ENCODE data around the gene NFIA.

NFIA gene

DNA sequence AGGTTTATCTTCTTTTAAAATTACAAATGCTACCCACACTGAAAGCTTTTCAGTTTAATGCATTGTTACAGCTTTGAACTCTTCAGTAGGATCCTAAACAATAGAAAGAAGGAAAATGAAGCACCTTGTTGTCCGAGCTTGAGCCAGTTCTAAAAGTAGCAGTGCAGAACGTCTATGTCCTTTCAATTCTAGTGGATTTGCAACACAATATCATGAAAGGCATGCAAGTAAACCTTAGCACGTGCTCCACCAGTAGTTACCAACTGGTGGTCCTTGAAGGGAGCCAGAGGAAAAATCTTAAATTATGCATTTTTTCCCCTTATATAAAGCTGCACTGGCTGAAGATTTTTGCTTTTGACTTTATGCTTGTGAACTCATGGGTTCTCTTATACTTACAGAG, 208.2 kb downstream of the NFIA start:
- TF ChIP-seq, protein P1, sequence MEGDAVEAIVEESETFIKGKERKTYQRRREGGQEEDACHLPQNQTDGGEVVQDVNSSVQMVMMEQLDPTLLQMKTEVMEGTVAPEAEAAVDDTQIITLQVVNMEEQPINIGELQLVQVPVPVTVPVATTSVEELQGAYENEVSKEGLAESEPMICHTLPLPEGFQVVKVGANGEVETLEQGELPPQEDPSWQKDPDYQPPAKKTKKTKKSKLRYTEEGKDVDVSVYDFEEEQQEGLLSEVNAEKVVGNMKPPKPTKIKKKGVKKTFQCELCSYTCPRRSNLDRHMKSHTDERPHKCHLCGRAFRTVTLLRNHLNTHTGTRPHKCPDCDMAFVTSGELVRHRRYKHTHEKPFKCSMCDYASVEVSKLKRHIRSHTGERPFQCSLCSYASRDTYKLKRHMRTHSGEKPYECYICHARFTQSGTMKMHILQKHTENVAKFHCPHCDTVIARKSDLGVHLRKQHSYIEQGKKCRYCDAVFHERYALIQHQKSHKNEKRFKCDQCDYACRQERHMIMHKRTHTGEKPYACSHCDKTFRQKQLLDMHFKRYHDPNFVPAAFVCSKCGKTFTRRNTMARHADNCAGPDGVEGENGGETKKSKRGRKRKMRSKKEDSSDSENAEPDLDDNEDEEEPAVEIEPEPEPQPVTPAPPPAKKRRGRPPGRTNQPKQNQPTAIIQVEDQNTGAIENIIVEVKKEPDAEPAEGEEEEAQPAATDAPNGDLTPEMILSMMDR (conservative IDR thresholded peaks at IDR 0.05; ENCODE audit: low read depth, low read length), result no peak
- no peak for DNase-seq (ENCODE audit: low read depth)
- H3K4me3 ChIP-seq (ENCODE audit: low read depth, low read length), result no peak overlapping the region

DNA sequence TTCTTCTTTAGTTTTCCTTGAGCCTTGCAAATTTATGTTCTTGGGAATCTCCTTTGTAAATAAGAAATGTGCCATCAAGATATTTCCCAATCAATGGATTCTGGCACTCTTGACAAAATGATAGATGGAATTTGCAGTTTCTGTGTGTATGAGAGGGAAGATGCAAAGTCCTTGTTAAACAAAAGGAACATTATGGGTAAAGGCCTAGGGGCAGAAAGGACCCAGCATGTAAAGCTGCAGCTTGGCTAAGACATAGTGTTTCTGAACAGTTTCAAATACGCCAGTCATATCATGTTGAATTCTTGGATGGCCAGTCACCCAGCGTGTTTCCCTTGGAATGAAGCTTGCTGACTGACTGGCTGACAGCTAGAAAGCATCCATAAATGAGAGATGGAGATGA, 210.8 kb downstream of the NFIA start:
- TF ChIP-seq, protein P1 (conservative IDR thresholded peaks at IDR 0.05; ENCODE audit: low read depth, low read length), result no peak
- H3K4me3 ChIP-seq (ENCODE audit: low read depth, low read length), result no peak overlapping the region
- DNase-seq (ENCODE audit: low read depth), result peak; percentile 34

DNA sequence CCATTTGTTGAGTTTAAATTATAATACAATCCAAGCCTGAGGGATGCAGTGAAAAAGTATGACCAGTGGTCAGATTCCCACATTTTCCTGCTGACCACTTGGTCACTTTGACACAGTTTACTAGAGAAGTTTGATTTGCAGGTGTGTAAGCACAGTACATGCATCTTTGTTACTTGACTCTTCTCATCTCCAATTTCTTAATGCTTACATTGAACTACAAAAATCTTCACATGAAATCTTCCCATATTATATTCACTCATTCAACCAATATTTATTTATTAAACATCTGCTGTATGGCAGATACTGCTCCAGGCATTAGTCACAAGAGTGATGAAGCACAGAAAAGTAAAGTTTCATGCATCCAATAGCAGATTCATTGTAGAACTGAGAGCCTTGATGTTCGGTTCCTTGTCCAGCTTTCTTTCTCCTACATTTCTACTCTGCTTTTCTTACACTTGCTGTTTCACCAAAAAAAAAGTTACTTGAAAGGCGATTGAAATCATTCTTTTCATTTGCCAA, 211.7 kb downstream of the NFIA start:
- H3K4me3 ChIP-seq (ENCODE audit: low read depth, low read length), result no peak overlapping the region
- no peak for DNase-seq (ENCODE audit: low read depth)

DNA sequence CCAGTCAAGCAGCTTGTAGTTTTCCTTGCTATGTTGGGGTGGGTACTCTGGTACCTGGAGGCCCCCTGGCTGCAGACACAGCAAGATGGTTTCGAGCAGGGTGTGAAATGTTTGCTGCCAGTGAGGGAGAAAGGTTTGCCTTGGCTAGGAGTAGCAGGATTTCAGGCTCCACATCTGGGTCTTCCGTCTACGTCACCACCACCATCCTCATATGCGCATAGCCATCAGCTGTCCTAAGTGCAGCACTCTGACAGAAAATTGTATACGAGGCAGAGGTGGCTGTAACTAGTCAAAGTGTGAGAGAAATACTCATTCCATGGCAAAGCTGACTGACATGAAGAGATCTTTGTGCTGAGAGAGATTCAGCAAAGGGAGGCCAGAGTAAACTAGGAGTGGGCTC, 212.6 kb downstream of the NFIA start:
- TF ChIP-seq, protein P1 (conservative IDR thresholded peaks at IDR 0.05; ENCODE audit: low read depth, low read length), result no peak
- DNase-seq (ENCODE audit: low read depth), result no peak
- H3K4me3 ChIP-seq (ENCODE audit: low read depth, low read length), result no peak overlapping the region

More for the DNA sequence above, 211.7 kb downstream of the NFIA start:
- TF ChIP-seq, protein P1 (conservative IDR thresholded peaks at IDR 0.05; ENCODE audit: low read depth, low read length), result no peak

DNA sequence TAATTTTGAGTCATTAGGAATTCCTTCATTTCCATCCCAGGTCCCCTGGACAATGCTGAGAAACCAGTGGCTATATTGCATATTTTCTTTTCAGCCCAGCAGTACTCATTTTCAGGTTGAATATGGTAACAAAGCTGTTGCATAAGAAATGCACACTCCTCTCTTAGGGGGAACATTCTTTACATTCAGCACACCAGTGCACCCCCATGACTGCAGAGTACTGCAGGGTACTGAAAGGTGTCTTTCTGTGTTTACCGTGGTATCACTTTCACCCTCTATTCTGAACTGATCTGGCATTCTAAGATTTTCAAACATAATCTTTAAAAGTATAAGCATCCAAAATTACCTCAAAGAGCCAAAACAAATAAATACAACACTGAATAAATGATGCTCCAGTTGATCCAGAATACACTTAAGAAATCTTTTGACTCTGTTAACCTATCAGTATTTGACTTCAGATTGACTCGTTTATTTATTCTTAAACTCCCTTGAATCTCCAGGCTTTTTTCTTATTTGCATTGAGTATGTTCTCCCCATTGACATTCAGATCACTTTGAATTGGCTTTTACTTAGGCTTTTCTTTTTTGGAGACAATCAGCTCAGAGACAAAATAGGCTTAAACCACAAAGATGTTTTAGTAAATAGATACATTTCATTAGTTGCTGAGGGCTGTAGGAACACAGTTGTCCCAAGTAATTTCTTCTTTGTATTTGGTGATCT, 213.6 kb downstream of the NFIA start:
- peak; percentile 20 for DNase-seq (ENCODE audit: low read depth)
- no peak overlapping the region for H3K4me3 ChIP-seq (ENCODE audit: low read depth, low read length)
- TF ChIP-seq, protein P1 (conservative IDR thresholded peaks at IDR 0.05; ENCODE audit: low read depth, low read length), result no peak

DNA sequence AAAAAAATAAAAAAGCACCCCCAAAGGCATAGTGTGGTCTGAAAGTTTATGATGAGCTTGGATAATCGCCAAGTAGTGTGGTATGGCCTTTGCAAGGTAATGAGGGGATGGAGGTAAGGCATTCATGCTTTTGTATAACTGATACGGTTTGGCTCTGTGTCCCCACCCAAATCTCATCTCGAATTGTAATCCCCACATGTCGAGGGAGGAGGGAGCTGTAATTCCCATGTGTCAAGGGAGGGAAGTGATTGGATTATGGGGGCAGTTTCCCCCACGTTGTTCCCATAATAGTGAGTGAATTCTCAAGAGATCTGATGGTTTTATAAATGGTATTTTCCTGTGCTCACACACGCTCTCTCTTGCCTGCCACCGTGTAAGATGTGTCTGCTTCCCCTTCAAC, 215.5 kb downstream of the NFIA start:
- TF ChIP-seq, protein P1 (conservative IDR thresholded peaks at IDR 0.05; ENCODE audit: low read depth, low read length), result no peak
- no peak overlapping the region for H3K4me3 ChIP-seq (ENCODE audit: low read depth, low read length)
- DNase-seq (ENCODE audit: low read depth), result no peak

DNA sequence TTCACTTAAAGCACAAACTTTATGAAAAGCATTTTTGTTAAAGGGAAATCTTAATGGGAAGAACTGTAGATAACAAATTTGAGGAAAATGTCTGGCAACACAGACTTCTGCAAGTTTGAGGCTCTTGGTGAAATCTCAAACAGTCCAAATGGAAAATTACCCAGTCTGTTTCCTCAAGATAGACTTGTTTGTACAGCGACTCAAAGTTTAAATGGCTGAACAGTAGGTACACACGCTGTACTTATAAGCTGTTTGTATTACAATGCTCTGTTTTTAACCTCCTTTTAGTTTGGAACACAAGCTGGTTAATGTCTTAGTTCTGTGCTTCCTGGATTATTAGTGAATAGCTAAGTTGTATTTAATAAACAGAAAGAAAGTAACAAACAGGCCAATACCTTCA, 217.1 kb downstream of the NFIA start:
- TF ChIP-seq, protein P1 (conservative IDR thresholded peaks at IDR 0.05; ENCODE audit: low read depth, low read length), result no peak
- no peak overlapping the region for H3K4me3 ChIP-seq (ENCODE audit: low read depth, low read length)
- peak; percentile 52 for DNase-seq (ENCODE audit: low read depth)

Data from choroid plexus epithelial cell (primary cell).